Subcutaneous adipose tissue (tissue), 4 donors: ENCODE data around the gene CTDP1. TPM values are rescaled to one million over a fixed set of nuclear protein-coding genes. Genes with fewer than 3 reads are reported as not detected.

ENCODE experiments used
- CTCF ChIP-seq: fragments of 450-650 bp; IDR thresholded peaks from one replicate; pipeline ENCODE4 v1.5.1; 2016; ENCODE audit warnings: low read depth, mild to moderate bottlenecking, control low read depth, antibody characterized with exemption, moderate library complexity
- total RNA-seq, 4 donors: library from RNA; depleted of rRNA; stranded (reverse); fragments of >200 nt; gene quantifications; one replicate each; pipeline ENCODE4 v1.1.0, GENCODE V29; 2016

Gene CTDP1
- total RNA-seq, 4 donors from 2014 or later = 11.3 to 19.2 (median 16.2) TPM

- no peak for TF ChIP-seq CTCF
Observed at GRCh38 chr18:79640875-79641274, 38.7 kb upstream of the CTDP1 start.

GRCh38 chr18:79641722-79642497 is 37.7 kb upstream of the CTDP1 start:
- no peak for TF ChIP-seq CTCF

GRCh38 chr18:79642626-79643025 is 37.0 kb upstream of the CTDP1 start:
- no peak for TF ChIP-seq CTCF

GRCh38 chr18:79643054-79643984 is 36.3 kb upstream of the CTDP1 start:
- TF ChIP-seq CTCF = no peak

- no peak for TF ChIP-seq CTCF
Observed at GRCh38 chr18:79644006-79644665, 35.5 kb upstream of the CTDP1 start.

- TF ChIP-seq CTCF = no peak
Observed at GRCh38 chr18:79644666-79645057, 34.9 kb upstream of the CTDP1 start.
